ENCODE results near the gene CASKIN2. TPM values are rescaled to one million over a fixed set of nuclear protein-coding genes. Genes with fewer than 3 reads are reported as not detected.

The CASKIN2 gene
- total and polyA plus RNA-seq, 10 of the 15 experiments (the other 5 are each of a cell fraction or from before 2014, with no cell fraction given), result 0.02 to 2.7 (median 0.44) TPM; not detected in 1

DNA sequence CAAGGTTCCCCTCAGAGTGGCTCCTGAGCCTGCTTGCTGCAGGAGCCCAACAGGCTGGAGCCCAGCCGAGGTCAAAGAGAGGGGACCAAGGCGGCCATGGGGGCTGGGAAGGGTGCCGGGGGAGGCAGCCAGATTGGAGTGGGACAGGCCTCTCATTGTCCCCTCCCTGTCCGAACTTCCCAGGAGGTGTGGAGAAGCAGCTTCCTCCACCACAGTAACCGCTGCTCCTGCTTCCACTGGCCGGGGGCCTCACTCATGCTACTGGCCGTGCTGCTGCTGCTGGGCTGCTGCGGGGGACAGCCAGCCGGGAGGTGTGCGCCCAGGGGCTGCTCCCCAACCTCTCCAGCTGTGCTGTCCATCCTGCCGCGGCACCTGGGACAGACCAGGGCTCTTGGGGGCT lies 29.6 kb downstream of the CASKIN2 start (continued):
- TF ChIP-seq, protein P1, sequence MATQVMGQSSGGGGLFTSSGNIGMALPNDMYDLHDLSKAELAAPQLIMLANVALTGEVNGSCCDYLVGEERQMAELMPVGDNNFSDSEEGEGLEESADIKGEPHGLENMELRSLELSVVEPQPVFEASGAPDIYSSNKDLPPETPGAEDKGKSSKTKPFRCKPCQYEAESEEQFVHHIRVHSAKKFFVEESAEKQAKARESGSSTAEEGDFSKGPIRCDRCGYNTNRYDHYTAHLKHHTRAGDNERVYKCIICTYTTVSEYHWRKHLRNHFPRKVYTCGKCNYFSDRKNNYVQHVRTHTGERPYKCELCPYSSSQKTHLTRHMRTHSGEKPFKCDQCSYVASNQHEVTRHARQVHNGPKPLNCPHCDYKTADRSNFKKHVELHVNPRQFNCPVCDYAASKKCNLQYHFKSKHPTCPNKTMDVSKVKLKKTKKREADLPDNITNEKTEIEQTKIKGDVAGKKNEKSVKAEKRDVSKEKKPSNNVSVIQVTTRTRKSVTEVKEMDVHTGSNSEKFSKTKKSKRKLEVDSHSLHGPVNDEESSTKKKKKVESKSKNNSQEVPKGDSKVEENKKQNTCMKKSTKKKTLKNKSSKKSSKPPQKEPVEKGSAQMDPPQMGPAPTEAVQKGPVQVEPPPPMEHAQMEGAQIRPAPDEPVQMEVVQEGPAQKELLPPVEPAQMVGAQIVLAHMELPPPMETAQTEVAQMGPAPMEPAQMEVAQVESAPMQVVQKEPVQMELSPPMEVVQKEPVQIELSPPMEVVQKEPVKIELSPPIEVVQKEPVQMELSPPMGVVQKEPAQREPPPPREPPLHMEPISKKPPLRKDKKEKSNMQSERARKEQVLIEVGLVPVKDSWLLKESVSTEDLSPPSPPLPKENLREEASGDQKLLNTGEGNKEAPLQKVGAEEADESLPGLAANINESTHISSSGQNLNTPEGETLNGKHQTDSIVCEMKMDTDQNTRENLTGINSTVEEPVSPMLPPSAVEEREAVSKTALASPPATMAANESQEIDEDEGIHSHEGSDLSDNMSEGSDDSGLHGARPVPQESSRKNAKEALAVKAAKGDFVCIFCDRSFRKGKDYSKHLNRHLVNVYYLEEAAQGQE (IDR thresholded peaks at IDR 0.05; ENCODE audit: low read depth, low read length), result no peak
- no peak for TF ChIP-seq ZNF384 (IDR thresholded peaks at IDR 0.05; ENCODE audit: borderline replicate concordance, low read depth, low read length)
- no peak for TF ChIP-seq IKZF1 (conservative IDR thresholded peaks at IDR 0.05)
- no peak for TF ChIP-seq ASH2L (IDR thresholded peaks at IDR 0.05; ENCODE audit: borderline replicate concordance, low read depth)
- TF ChIP-seq NR2C1 (IDR thresholded peaks at IDR 0.05), result no peak

DNA sequence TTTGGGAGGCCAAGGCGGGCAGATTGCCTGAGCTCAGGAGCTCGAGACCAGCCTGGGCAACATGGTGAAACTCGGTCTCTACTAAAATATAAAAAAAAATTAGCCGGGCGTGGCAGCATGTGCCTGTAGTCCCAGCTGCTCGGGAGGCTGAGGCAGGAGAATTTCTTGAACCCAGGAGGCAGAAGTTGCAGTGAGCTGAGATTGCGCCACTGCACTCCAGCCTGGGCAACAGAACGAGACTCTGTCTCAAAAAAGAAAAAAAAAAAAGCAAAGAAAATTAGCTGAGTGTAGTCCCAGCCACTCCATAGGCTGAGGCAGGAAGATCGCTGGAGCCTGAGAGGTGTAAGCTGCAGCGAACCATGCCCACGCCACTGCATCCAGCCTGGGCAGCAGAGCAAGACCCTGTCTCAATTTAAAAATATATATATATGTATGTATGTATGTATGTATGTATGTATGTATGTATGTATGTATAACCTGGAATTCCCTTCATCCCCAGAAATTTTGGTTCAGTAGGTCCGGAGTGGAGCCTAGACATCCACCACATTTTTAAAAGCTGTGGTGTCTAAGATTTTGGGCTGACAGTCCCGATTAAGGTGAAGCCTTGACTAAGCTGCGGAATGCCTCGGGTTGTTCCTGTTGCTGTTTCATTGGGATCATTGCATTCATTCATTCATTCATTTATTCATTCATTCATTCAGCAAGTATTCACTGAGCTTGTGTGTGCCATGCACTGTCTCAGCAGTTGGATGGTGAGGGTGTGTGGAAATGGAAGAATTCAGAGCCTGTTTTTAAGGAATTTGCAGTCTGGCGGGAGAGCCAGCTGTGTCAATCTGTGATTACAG lies 33.0 kb downstream of the CASKIN2 start:
- SMC1A ChIA-PET (ENCODE audit: uncharacterized antibody, unreplicated experiment), result interaction anchor here (1.2 kb wide), 1 partner anchor 28 kb away, joined by 4 read pairs; no protein-coding TSS in a partner anchor
- H3K9ac ChIP-seq (ENCODE audit: control insufficient read depth, insufficient read depth, low read length), result no peak overlapping the region

More for the DNA sequence above, 33.0 kb downstream of the CASKIN2 start:
- peaks cover 4% of the 10 kb centered on the region for H3K4me1 ChIP-seq (ENCODE audit: control insufficient read depth, insufficient read depth, low read length)
- 86% methylated on average over 15 of the region's 16 CpGs for WGBS (ENCODE audit: insufficient coverage, insufficient replicate concordance, low lambda C conversion rate, missing lambda C conversion rate)
- TF ChIP-seq SMARCA5 (IDR thresholded peaks at IDR 0.05) (no peak), ZNF217 (IDR thresholded peaks at IDR 0.05) (no peak), EP300 (IDR thresholded peaks at IDR 0.05; ENCODE audit: borderline replicate concordance in 1 of 2, control insufficient read depth in 1 of 2, low read depth in 2 of 2, low read length in 2 of 2) (no peak), ZNF24 (IDR thresholded peaks at IDR 0.05) (0 out of 2 replicates have a peak, but pooled peaks have one; percentile 46), SRF (IDR thresholded peaks at IDR 0.05; ENCODE audit: low read depth in 2 of 2, low read length in 2 of 2) (no peak)
- no TSS peak for BruUV-seq (replicated peaks)
- no peak overlapping the region for H2AFZ ChIP-seq (ENCODE audit: control insufficient read depth, low read depth, low read length)
- DNase-seq (ENCODE audit: low read depth, low spot score) (no peak), FAIRE-seq (no peak), ATAC-seq (no peak)
- in situ Hi-C loops (cut with MboI) (no loop called here), intact Hi-C loops (cut with micrococcal nuclease; ENCODE audit: unreplicated experiment) (no loop called here)
- RAD21 ChIA-PET (ENCODE audit: unreplicated experiment), result no interaction called here
- H3K27ac ChIP-seq (ENCODE audit: control insufficient read depth, insufficient read depth), result no peak overlapping the region
- no peak overlapping the region for H3K4me2 ChIP-seq (ENCODE audit: control insufficient read depth, insufficient read depth)
- POLR2A ChIA-PET, result no interaction called here
- H4K20me1 ChIP-seq (ENCODE audit: control insufficient read depth, insufficient read depth), result no peaks in the 10 kb centered on the region
- no peaks in the 10 kb centered on the region for H3K9me3 ChIP-seq (replicated peaks; ENCODE audit: control insufficient read depth, insufficient read depth, low read length)
- no peak overlapping the region for H3K4me3 ChIP-seq
- peaks cover 0 to 2% of the 10 kb centered on the region in 2 experiments; a peak in 3 of 4 replicates for H3K36me3 ChIP-seq (ENCODE audit: control insufficient read depth in 2 of 2, insufficient read depth in 2 of 2, low read length in 1 of 2)
- CTCF ChIA-PET, result interaction anchor here (0.7 to 1.1 kb wide), 4 partner anchors 21 to 268 kb away, joined by 3 to 4 read pairs (median 4); partner anchors contain the start of gene SLC25A19
- H3K27me3 ChIP-seq (replicated peaks in 1 of 2; ENCODE audit: control insufficient read depth in 2 of 2, insufficient read depth in 2 of 2, low read length in 1 of 2), result no peaks in the 10 kb centered on the region
- no peaks in the 10 kb centered on the region for H3K79me2 ChIP-seq (ENCODE audit: control insufficient read depth, insufficient read depth, low read length)

Measured in GM12878 (cell line).